Thyroid gland (tissue), 4 donors: ENCODE measurements around the gene PLEKHA7.

Experiments used
- CTCF ChIP-seq, 6 experiments: fragments of 200-600 bp in 3 of 6; fragments of 450-650 bp in 3 of 6; sonication (generic) in 3 of 6; IDR thresholded peaks; one replicate each; pipeline ENCODE4 v1.5.1; 2016 to 2019; ENCODE audit warnings: antibody characterized with exemption in 6 of 6, mild to moderate bottlenecking in 2 of 6, inconsistent platforms in 1 of 6, moderate library complexity in 1 of 6
- POLR2A ChIP-seq, 2 donors: fragments of 450-650 bp; IDR thresholded peaks; one replicate each; pipeline ENCODE4 v1.6.1; 2017; ENCODE audit warnings: antibody characterized with exemption in 2 of 2, mild to moderate bottlenecking in 2 of 2, moderate library complexity in 1 of 2

DNA sequence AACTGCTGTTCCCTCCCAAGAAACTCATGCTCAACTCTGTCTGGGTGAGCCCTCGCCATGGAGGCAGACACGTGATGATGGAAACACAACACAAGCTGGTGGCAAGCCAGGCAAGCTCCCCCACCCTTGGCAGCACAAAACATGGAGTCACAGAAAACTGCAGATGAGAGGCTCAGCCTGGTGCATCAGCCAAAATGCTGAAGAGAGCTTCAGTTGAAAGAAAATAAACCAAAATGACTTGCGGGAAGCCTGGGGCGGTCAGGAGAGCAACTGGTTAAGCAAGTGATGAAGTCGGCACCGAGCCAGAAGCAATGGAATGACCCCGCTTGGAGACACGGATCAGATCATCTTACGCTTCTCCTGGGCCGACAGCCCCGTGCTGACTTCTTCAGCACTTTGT lies 207.4 kb downstream of the PLEKHA7 start:
- TF ChIP-seq CTCF (IDR thresholded peaks at IDR 0.05) (no peak), POLR2A (IDR thresholded peaks at IDR 0.05) (no peak)
